ENCODE results near the gene SESN3.

GRCh38 chr11:95128602-95129001, 102.4 kb downstream of the SESN3 start:
- TF ChIP-seq, protein P1, sequence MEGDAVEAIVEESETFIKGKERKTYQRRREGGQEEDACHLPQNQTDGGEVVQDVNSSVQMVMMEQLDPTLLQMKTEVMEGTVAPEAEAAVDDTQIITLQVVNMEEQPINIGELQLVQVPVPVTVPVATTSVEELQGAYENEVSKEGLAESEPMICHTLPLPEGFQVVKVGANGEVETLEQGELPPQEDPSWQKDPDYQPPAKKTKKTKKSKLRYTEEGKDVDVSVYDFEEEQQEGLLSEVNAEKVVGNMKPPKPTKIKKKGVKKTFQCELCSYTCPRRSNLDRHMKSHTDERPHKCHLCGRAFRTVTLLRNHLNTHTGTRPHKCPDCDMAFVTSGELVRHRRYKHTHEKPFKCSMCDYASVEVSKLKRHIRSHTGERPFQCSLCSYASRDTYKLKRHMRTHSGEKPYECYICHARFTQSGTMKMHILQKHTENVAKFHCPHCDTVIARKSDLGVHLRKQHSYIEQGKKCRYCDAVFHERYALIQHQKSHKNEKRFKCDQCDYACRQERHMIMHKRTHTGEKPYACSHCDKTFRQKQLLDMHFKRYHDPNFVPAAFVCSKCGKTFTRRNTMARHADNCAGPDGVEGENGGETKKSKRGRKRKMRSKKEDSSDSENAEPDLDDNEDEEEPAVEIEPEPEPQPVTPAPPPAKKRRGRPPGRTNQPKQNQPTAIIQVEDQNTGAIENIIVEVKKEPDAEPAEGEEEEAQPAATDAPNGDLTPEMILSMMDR (IDR thresholded peaks at IDR 0.05; ENCODE audit: borderline replicate concordance, extremely low read depth, low read length, poor library complexity, severe bottlenecking), result no peak
- no peak for TF ChIP-seq EZH2 (IDR thresholded peaks at IDR 0.05; ENCODE audit: borderline replicate concordance, low read depth, low read length, severe bottlenecking)
